IMR-90 (cell line): ENCODE measurements around the gene BZW2. TPM values are rescaled to one million over a fixed set of nuclear protein-coding genes. Genes with fewer than 3 reads are reported as not detected.
A peak's percentile ranks its signal among the peaks of the same experiment; 100 is the strongest.

Experiments
- ATAC-seq: fragments of 200-7000 bp; cut with Tn5 transposase; 2 replicates; pipeline ENCODE4 v1.9.1; 2020; ENCODE audit warnings: low read depth, mild to moderate bottlenecking, moderate library complexity
- Bru-seq: library from RNA; stranded (reverse); fragments of 400-500 nt; gene quantifications from one replicate; lab custom pipeline; 2021; lab: Mats Ljungman, UMichigan
- BruChase-seq, 2 experiments: library from RNA; stranded (reverse); fragments of 400-500 nt; gene quantifications; one replicate each; lab custom pipeline; 2021; lab: Mats Ljungman, UMichigan
- BruUV-seq: library from RNA; stranded (reverse); fragments of 400-500 nt; replicated peaks from 2 replicates; lab custom pipeline; 2021; lab: Mats Ljungman, UMichigan
- CTCF ChIA-PET: fragments of 300-600 bp; formaldehyde crosslinking; extraction: SDS; loops from one replicate; lab custom pipeline; 2021; ENCODE audit warnings: antibody characterized with exemption; lab: Yijun Ruan, JAX
- POLR2A ChIA-PET: fragments of 300-600 bp; sonication (Branson Sonifier 250); formaldehyde crosslinking; loops from one replicate; lab custom pipeline; 2022; ENCODE audit warnings: antibody characterized with exemption; ENCODE audit not compliant: unreplicated experiment; lab: Charles Lee
- DNase-seq: peaks from one replicate; pipeline ENCODE4 v3.0.0; 2013
- H2AFZ ChIP-seq: replicated peaks from 2 replicates; pipeline ENCODE3; 2013; ENCODE audit warnings: low read length, mild to moderate bottlenecking; ENCODE audit not compliant: poor library complexity
- H2AK5ac ChIP-seq: 2 replicates; pipeline ENCODE4 v1.6.1; 2013; ENCODE audit warnings: low read depth, low read length, inconsistent platforms
- H2AK9ac ChIP-seq: replicated peaks from 2 replicates; pipeline ENCODE3; 2013; ENCODE audit warnings: mild to moderate bottlenecking, low read depth, low read length, moderate library complexity; ENCODE audit not compliant: poor library complexity
- H2BK120ac ChIP-seq: 2 replicates; pipeline ENCODE4 v1.6.1; 2013; ENCODE audit warnings: low read depth, low read length, inconsistent platforms
- H2BK15ac ChIP-seq: 3 replicates; pipeline ENCODE4 v1.6.1; 2013; ENCODE audit warnings: low read depth, low read length, inconsistent platforms
- H2BK20ac ChIP-seq: 2 replicates; pipeline ENCODE4 v1.6.1; 2013; ENCODE audit warnings: low read depth, mild to moderate bottlenecking, inconsistent platforms, low read length, moderate library complexity
- H2BK5ac ChIP-seq: 2 replicates; pipeline ENCODE4 v1.6.1; 2013; ENCODE audit warnings: mild to moderate bottlenecking, low read depth, low read length, inconsistent platforms; ENCODE audit not compliant: poor library complexity, severe bottlenecking
- H3K14ac ChIP-seq: replicated peaks from 2 replicates; pipeline ENCODE4 v1.6.1; 2013; ENCODE audit warnings: low read depth, low read length, inconsistent platforms
- H3K18ac ChIP-seq: 2 replicates; pipeline ENCODE4 v1.6.1; 2013; ENCODE audit warnings: low read depth, low read length, control low read depth
- H3K23ac ChIP-seq: 2 replicates; pipeline ENCODE4 v1.6.1; 2013; ENCODE audit warnings: low read depth, low read length, inconsistent platforms
- H3K27ac ChIP-seq: 2 replicates; pipeline ENCODE4 v1.5.1; 2013; ENCODE audit warnings: mild to moderate bottlenecking, control low read depth, low read length; ENCODE audit not compliant: insufficient read depth
- H3K27me3 ChIP-seq: 2 replicates; pipeline ENCODE4 v1.6.1; 2013; ENCODE audit warnings: low read length; ENCODE audit not compliant: control insufficient read depth, insufficient read depth
- H3K36me3 ChIP-seq: 2 replicates; pipeline ENCODE4 v1.6.1; 2013; ENCODE audit warnings: low read length, mixed read lengths; ENCODE audit not compliant: control insufficient read depth, insufficient read depth
- H3K4ac ChIP-seq: 2 replicates; pipeline ENCODE4 v1.6.1; 2013; ENCODE audit warnings: low read depth, low read length, inconsistent platforms
- H3K4me1 ChIP-seq: 2 replicates; pipeline ENCODE4 v1.6.1; 2013; ENCODE audit warnings: low read length, mixed read lengths; ENCODE audit not compliant: control insufficient read depth, insufficient read depth
- H3K4me2 ChIP-seq: 2 replicates; pipeline ENCODE4 v1.6.1; 2013; ENCODE audit warnings: low read depth, mild to moderate bottlenecking, control low read depth, low read length, moderate library complexity
- H3K4me3 ChIP-seq: 2 replicates; pipeline ENCODE4 v1.5.1; 2013; ENCODE audit warnings: low read depth, mild to moderate bottlenecking, control low read depth, low read length, moderate library complexity; ENCODE audit not compliant: insufficient read depth
- H3K56ac ChIP-seq: 2 replicates; pipeline ENCODE4 v1.6.1; 2013; ENCODE audit warnings: low read length, inconsistent platforms; ENCODE audit not compliant: insufficient read depth; ENCODE audit errors: extremely low read depth
- H3K79me1 ChIP-seq, 2 experiments: 2 replicates each; pipeline ENCODE4 v1.6.1; 2013; ENCODE audit warnings: low read length in 2 of 2, inconsistent platforms in 1 of 2, low read depth in 1 of 2
- H3K9ac ChIP-seq: 2 replicates; pipeline ENCODE4 v1.6.1; 2013; ENCODE audit warnings: low read depth, low read length, control low read depth
- H3K9me1 ChIP-seq: 2 replicates; pipeline ENCODE4 v1.6.1; 2013; ENCODE audit warnings: low read length, inconsistent platforms; ENCODE audit not compliant: insufficient read depth
- H3K9me3 ChIP-seq: 2 replicates; pipeline ENCODE4 v1.6.1; 2013; ENCODE audit warnings: low read length; ENCODE audit not compliant: control insufficient read depth, insufficient read depth
- H4K20me1 ChIP-seq: 2 replicates; pipeline ENCODE4 v1.6.1; 2013; ENCODE audit warnings: low read length, inconsistent platforms; ENCODE audit not compliant: insufficient read depth
- H4K5ac ChIP-seq: 2 replicates; pipeline ENCODE4 v1.6.1; 2013; ENCODE audit warnings: mild to moderate bottlenecking, low read depth, low read length, control low read depth
- H4K8ac ChIP-seq, 2 experiments: 2 replicates each; pipeline ENCODE4 v1.6.1; 2013; ENCODE audit warnings: low read depth in 2 of 2, low read length in 2 of 2, control low read depth in 1 of 2, inconsistent platforms in 1 of 2
- H4K91ac ChIP-seq: 2 replicates; pipeline ENCODE4 v1.6.1; 2013; ENCODE audit warnings: low read depth, low read length, inconsistent platforms; ENCODE audit not compliant: insufficient read depth
- BHLHE40 ChIP-seq: fragments of 150-350 bp; IDR thresholded peaks from 2 replicates; pipeline ENCODE4 v1.6.1; 2016; ENCODE audit warnings: mild to moderate bottlenecking, low read depth, low read length
- CEBPB ChIP-seq: IDR thresholded peaks from 2 replicates; pipeline ENCODE4 v1.6.1; 2012; ENCODE audit warnings: low read depth, low read length, improper control_type of control experiment
- CHD1 ChIP-seq: IDR thresholded peaks from 2 replicates; pipeline ENCODE4 v1.6.1; 2012; ENCODE audit warnings: low read depth, low read length, improper control_type of control experiment
- CTCF ChIP-seq: conservative IDR thresholded peaks from 2 replicates; pipeline ENCODE4 v1.5.1; 2012; ENCODE audit warnings: mild to moderate bottlenecking, low read depth, low read length, improper control_type of control experiment
- MXI1 ChIP-seq: IDR thresholded peaks from 2 replicates; pipeline ENCODE4 v1.6.1; 2012; ENCODE audit warnings: low read depth, mild to moderate bottlenecking, low read length, moderate library complexity, borderline replicate concordance
- NFE2L2 ChIP-seq: fragments of 150-350 bp; IDR thresholded peaks from 2 replicates; pipeline ENCODE4 v1.6.1; 2016; ENCODE audit warnings: low read depth, mild to moderate bottlenecking, low read length
- POLR2A ChIP-seq: IDR thresholded peaks from 2 replicates; pipeline ENCODE4 v1.6.1; 2012; ENCODE audit warnings: mild to moderate bottlenecking, low read depth, low read length
- RAD21 ChIP-seq: IDR thresholded peaks from 2 replicates; pipeline ENCODE4 v1.6.1; 2012; ENCODE audit warnings: low read length, improper control_type of control experiment
- RFX5 ChIP-seq: IDR thresholded peaks from 2 replicates; pipeline ENCODE4 v1.8.0; 2012; ENCODE audit warnings: low read depth, mild to moderate bottlenecking, low read length, moderate library complexity
- USF2 ChIP-seq: fragments of 150-350 bp; IDR thresholded peaks from 2 replicates; pipeline ENCODE4 v1.6.1; 2017; ENCODE audit warnings: mild to moderate bottlenecking, antibody characterized with exemption, low read length, low read depth
- WGBS, 2 experiments: methylation state at CpG; one replicate each; pipeline versions ENCODE4 v1.1.5 to v1.1.7; 2013; ENCODE audit warnings: missing lambda C conversion rate in 2 of 2; ENCODE audit not compliant: insufficient read length in 1 of 2; ENCODE audit errors: extremely low coverage in 2 of 2; 5-methylcytosine and 5-hydroxymethylcytosine counted together
- dilution Hi-C: fragments of 300-500 bp; cut with HindIII; formaldehyde crosslinking; loops from one replicate; pipeline ENCODE4 v1.14.3; 2018; ENCODE audit warnings: low sequenced_read_pairs; ENCODE audit not compliant: unreplicated experiment
- in situ Hi-C: fragments of 300-500 bp; cut with MboI; formaldehyde crosslinking; loops from 3 replicates; pipeline ENCODE4 v1.14.3; 2019; ENCODE audit warnings: low sequenced_read_pairs, inconsistent platforms, mixed read lengths
- intact Hi-C: fragments of 100-400 bp; cut with micrococcal nuclease; formaldehyde crosslinking; loops from 2 replicates; pipeline ENCODE4 v1.10.0; 2022
- long read RNA-seq: library from polyadenylated mRNA; unstranded; transcript quantifications from one replicate; pipeline ENCODE4 v2.0.0, GENCODE V29; 2021; ENCODE audit not compliant: unreplicated experiment
- polyA plus RNA-seq, 3 experiments: library from polyadenylated mRNA; depleted of rRNA; stranded (reverse); fragments of >200 nt; gene quantifications; 2 replicates each; pipeline ENCODE4 v1.2.3, GENCODE V29; 2012; ENCODE audit warnings: low replicate concordance in 1 of 3
- total RNA-seq: library from RNA; depleted of rRNA; stranded (reverse); fragments of >200 nt; gene quantifications from 2 replicates; pipeline ENCODE4 v1.2.3, GENCODE V29; 2012; rRNA removed

Gene BZW2
- total RNA-seq: 58.1 and 65.0 TPM in 2 replicates
- 86.1 and 92.9 TPM in 2 replicates for polyA plus RNA-seq (2012; rRNA removed)
- 28.3 and 30.7 TPM in 2 replicates for polyA plus RNA-seq (2012; cell fraction: cytosol; rRNA removed)
- polyA plus RNA-seq (2012; cell fraction: nucleus; rRNA removed; ENCODE audit: low replicate concordance): 10.4 and 40.8 TPM in 2 replicates
- percentile 86 among the genes with signal in this experiment for Bru-seq, nascent RNA
- percentile 67 among the genes with signal in this experiment for BruChase-seq, experiment 1, labeled RNA remaining after a 6-hour chase
- BruChase-seq, experiment 2, labeled RNA remaining after a 2-hour chase: percentile 65 among the genes with signal in this experiment
- long read RNA-seq, transcript BZW2-207 (12 exons, 1,862 nt): minor isoform, 10 of 53 reads
- long read RNA-seq, transcript BZW2-201 (12 exons, 1,860 nt): major isoform, 33 of 53 reads
- long read RNA-seq, partial matches to known transcripts: 7 of 53 reads
- long read RNA-seq, other reads (novel, unspliced or antisense): 2 of 53 reads

- Histone ChIP-seq H3K36me3 (no peaks in the 10 kb centered on the region), H3K4me1 (peaks cover 6% of the 10 kb centered on the region), H3K4me2 (peak within 1 kb of the TSS; percentile 96), H3K23ac (peak within 1 kb of the TSS; percentile 89), H3K56ac (peak within 1 kb of the TSS; percentile 97), H2AK5ac (peak within 1 kb of the TSS; percentile 73), H2AFZ (peak within 1 kb of the TSS; percentile 98), H3K27me3 (no peaks in the 10 kb centered on the region), H4K91ac (peak within 1 kb of the TSS; percentile 95), H3K9ac (peak within 1 kb of the TSS; percentile 88), H4K5ac (peak within 1 kb of the TSS; percentile 87), H2BK5ac (peak within 1 kb of the TSS; percentile 93), H3K4me3 (peak within 1 kb of the TSS; percentile 74), H2BK20ac (peak within 1 kb of the TSS; percentile 99), H3K14ac (peak within 1 kb of the TSS; percentile 96), H3K4ac (peak within 1 kb of the TSS; percentile 98), H3K9me3 (no peaks in the 10 kb centered on the region), H4K20me1 (peaks cover 14% of the 10 kb centered on the region; the same call in 1 of the 2 replicates), H2BK120ac (peak within 1 kb of the TSS; percentile 100), H4K8ac (peak within 1 kb of the TSS; percentile 91 to 99), H3K18ac (peak within 1 kb of the TSS; percentile 84), H3K79me1 (peaks cover 22 to 60% of the 10 kb centered on the region in 2 experiments), H2BK15ac (peak within 1 kb of the TSS; percentile 77; the same call in 1 of the 3 replicates), H3K9me1 (0 out of 2 replicates have a peak, but pooled peaks cover 9% of the 10 kb centered on the region), H2AK9ac (peak within 1 kb of the TSS; percentile 91), H3K27ac (peak within 1 kb of the TSS; percentile 93)
- POLR2A ChIA-PET: interaction anchor here (0.6 kb wide), 1 partner anchor 11 kb away, joined by 3 read pairs; no protein-coding TSS in a partner anchor
- dilution Hi-C loops (no loop called here), in situ Hi-C loops (no loop called here), intact Hi-C loops (loop anchor here (1.0 to 5.0 kb wide), 4 partner anchors 12 to 271 kb away; partner anchors contain the start of gene AGR2)
- 0% methylated on average over 29 of the region's 73 CpGs; no CpG with 5 or more reads in 1 of the 2 experiments for WGBS, 2 experiments
- CTCF ChIA-PET: interaction anchor here (0.8 kb wide), 1 partner anchor 470 kb away, joined by 3 read pairs; no protein-coding TSS in a partner anchor
- peak; percentile 92 for ATAC-seq
- DNase-seq: peak; percentile 97
- no TSS peak for BruUV-seq
- TF ChIP-seq CEBPB (peak; percentile 79), MXI1 (peak; percentile 94), BHLHE40 (peak; percentile 99), USF2 (no peak; the same call in 1 of the 2 replicates), NFE2L2 (no peak), RAD21 (0 out of 2 replicates have a peak, but pooled peaks have one; percentile 7), RFX5 (no peak), POLR2A (peak; percentile 98), CHD1 (peak; percentile 99; the same call in 1 of the 2 replicates), CTCF (no peak)
Measured at GRCh38 chr7:16645593-16646471, at the start of gene BZW2, which contains the start of gene ANKMY2. TSS of gene BZW2 (plus strand) at chr7:16646181. CDS start at chr7:16665444, 19,263 bp downstream. TSS of gene ANKMY2 (minus strand) at chr7:16645754. CDS start at chr7:16645573, 181 bp downstream.
